Ascending aorta (tissue), 2 donors: Measurements from ENCODE around the gene RINL. TPM values are rescaled to one million over a fixed set of nuclear protein-coding genes. Genes with fewer than 3 reads are reported as not detected.
A peak's percentile ranks its signal among the peaks of the same experiment; 100 is the strongest.

ENCODE experiments used
- DNase-seq, 2 donors: peaks; one replicate each; pipeline ENCODE4 v3.0.0-alpha.2; 2019; ENCODE audit warnings: low spot score in 2 of 2
- H3K27ac ChIP-seq, 2 donors: fragments of 200-600 bp; sonication (generic); one replicate each; pipeline ENCODE4 v1.5.1; 2016 to 2017; ENCODE audit warnings: mild to moderate bottlenecking in 1 of 2
- H3K27me3 ChIP-seq: fragments of 200-600 bp; sonication (generic); one replicate; pipeline ENCODE4 v1.5.1; 2017
- H3K36me3 ChIP-seq, 2 donors: fragments of 200-600 bp; sonication (generic); one replicate each; pipeline ENCODE4 v1.5.1; 2016
- H3K4me1 ChIP-seq, 2 donors: fragments of 200-600 bp; sonication (generic); one replicate each; pipeline ENCODE4 v1.5.1; 2016 to 2017; ENCODE audit warnings: mild to moderate bottlenecking in 1 of 2
- H3K4me3 ChIP-seq, 2 donors: fragments of 200-600 bp; sonication (generic); one replicate each; pipeline ENCODE4 v1.5.1; 2016 to 2017; ENCODE audit warnings: mild to moderate bottlenecking in 1 of 2
- H3K9me3 ChIP-seq, 2 donors: fragments of 200-600 bp; sonication (generic); one replicate each; pipeline ENCODE4 v1.5.1; 2016
- intact Hi-C: fragments of 100-400 bp; cut with DNase I; formaldehyde crosslinking; loops from one replicate; pipeline ENCODE4 v1.15.1; 2023
- total RNA-seq: library from RNA; depleted of rRNA; stranded (reverse); fragments of >200 nt; gene quantifications from one replicate; pipeline ENCODE4 v1.1.0, GENCODE V29; 2016
- TF ChIP-seq, protein P1 (sequence below), 3 experiments: fragments of 200-600 bp in 2 of 3; fragments of 450-650 bp in 1 of 3; sonication (generic) in 2 of 3; IDR thresholded peaks; one replicate each; pipeline ENCODE4 v1.5.1; 2016 to 2019; ENCODE audit warnings: antibody characterized with exemption in 3 of 3, mild to moderate bottlenecking in 1 of 3, moderate library complexity in 1 of 3

The RINL gene
- total RNA-seq, 1 donor from 2014 or later = 7.0 TPM

DNA sequence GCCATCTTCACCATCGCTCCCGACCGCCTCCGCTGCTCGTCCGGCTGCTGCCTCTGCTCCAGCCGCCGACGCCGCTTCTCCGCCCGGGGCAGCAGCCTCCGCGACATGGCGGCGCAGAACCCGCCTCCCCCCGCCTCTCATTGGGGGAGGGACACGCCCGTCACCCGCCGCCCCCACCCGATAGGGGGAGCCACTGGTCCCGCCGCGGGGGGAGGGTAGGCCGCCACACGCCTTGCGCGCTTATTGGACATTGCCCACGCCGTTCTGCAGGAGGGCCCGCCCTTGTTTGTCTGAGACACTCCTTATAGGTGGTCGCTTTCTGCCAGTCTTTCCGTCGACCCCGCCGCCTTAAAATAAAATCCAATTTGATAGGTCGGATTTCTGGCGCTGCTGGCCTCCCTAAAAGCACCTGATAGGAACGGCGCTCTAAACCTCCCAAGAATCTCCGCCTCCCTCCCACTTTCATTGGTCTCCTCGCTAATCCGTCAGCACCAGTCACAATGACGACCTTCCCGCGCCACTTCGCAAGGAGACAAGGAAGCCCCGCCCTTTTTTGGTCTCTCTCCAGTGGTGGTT lies 28.1 kb downstream of the RINL start, which contains the start of gene HNRNPL:
Gene HNRNPL (minus strand): TSS at position 127 of the 576 bp plus-strand sequence. CDS start 20 bp downstream, at position 107.
- Histone ChIP-seq H3K9me3 (no peaks in the 10 kb centered on the region), H3K4me1 (peaks cover 16 to 41% of the 10 kb centered on the region in 2 donors), H3K27ac (peak within 1 kb of the TSS; percentile 98 to 100), H3K27me3 (no peaks in the 10 kb centered on the region), H3K36me3 (peaks cover 26 to 27% of the 10 kb centered on the region in 2 donors), H3K4me3 (peak within 1 kb of the TSS; percentile 81 to 98)
- DNase-seq = peak in 1 of 2 donors; percentile 100
- TF ChIP-seq, protein P1, sequence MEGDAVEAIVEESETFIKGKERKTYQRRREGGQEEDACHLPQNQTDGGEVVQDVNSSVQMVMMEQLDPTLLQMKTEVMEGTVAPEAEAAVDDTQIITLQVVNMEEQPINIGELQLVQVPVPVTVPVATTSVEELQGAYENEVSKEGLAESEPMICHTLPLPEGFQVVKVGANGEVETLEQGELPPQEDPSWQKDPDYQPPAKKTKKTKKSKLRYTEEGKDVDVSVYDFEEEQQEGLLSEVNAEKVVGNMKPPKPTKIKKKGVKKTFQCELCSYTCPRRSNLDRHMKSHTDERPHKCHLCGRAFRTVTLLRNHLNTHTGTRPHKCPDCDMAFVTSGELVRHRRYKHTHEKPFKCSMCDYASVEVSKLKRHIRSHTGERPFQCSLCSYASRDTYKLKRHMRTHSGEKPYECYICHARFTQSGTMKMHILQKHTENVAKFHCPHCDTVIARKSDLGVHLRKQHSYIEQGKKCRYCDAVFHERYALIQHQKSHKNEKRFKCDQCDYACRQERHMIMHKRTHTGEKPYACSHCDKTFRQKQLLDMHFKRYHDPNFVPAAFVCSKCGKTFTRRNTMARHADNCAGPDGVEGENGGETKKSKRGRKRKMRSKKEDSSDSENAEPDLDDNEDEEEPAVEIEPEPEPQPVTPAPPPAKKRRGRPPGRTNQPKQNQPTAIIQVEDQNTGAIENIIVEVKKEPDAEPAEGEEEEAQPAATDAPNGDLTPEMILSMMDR (IDR thresholded peaks at IDR 0.05) = peak; percentile 2 to 34 (median 31)
- intact Hi-C loops = loop anchor here (1.0 to 5.0 kb wide), 12 partner anchors 19 to 553 kb away; partner anchors contain the start of genes ACTN4, ECH1, EIF3K and FAM98C

GRCh38 chr19:38849147-38849859 lies 28.8 kb downstream of the RINL start:
- intact Hi-C loops = loop anchor here (1.0 to 5.0 kb wide), 2 partner anchors 81 to 117 kb away; partner anchors contain the start of genes MRPS12 and SARS2
- peak overlapping the region; percentile 98 to 100 for H3K27ac ChIP-seq
- peak overlapping the region; percentile 81 to 98 for H3K4me3 ChIP-seq
- no peaks in the 10 kb centered on the region for H3K9me3 ChIP-seq
- TF ChIP-seq, protein P1 (IDR thresholded peaks at IDR 0.05) = peak in 1 of 3 experiments; percentile 25
- peak; percentile 82 to 97 for DNase-seq
- peaks cover 16 to 41% of the 10 kb centered on the region in 2 donors for H3K4me1 ChIP-seq
- peaks cover 32 to 34% of the 10 kb centered on the region in 2 donors for H3K36me3 ChIP-seq
- H3K27me3 ChIP-seq = no peaks in the 10 kb centered on the region

- H3K9me3 ChIP-seq = no peaks in the 10 kb centered on the region
- no peaks in the 10 kb centered on the region for H3K27me3 ChIP-seq
- H3K4me3 ChIP-seq = peak overlapping the region; percentile 81 to 98
- H3K27ac ChIP-seq = peak overlapping the region; percentile 98 to 100
- DNase-seq = no peak
- peaks cover 16 to 46% of the 10 kb centered on the region in 2 donors for H3K4me1 ChIP-seq
- TF ChIP-seq, protein P1 (IDR thresholded peaks at IDR 0.05) = no peak
- intact Hi-C loops = loop anchor here (1.0 to 5.0 kb wide), 2 partner anchors 82 to 116 kb away; partner anchors contain the start of genes MRPS12 and SARS2
- H3K36me3 ChIP-seq = peaks cover 40 to 42% of the 10 kb centered on the region in 2 donors
These were observed 29.6 kb downstream of the RINL start for GRCh38 chr19:38848299-38849146.

DNA sequence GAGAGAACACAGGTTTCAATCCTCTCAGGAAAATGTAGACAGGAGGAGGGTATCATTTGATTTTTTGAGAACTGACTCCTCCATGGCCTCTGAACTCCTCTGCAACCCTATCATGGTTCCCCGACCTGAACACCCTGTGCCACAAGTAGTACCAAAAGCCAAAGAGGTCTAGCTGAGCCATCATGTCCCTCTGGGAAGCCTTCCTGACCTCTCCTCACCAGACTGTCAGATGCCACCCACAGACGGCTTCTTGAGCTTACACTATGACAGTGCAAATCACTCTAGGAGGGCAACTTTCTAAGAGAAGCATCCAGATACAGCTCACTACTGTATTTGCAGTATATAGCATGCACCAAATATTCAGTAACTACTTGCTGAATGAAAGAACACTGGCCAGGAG lies 32.0 kb downstream of the RINL start:
- intact Hi-C loops = loop anchor here (5.0 kb wide), 1 partner anchor 114 kb away; no protein-coding TSS in a partner anchor
- peaks cover 12 to 39% of the 10 kb centered on the region in 2 donors for H3K4me1 ChIP-seq

More for the DNA sequence above, 32.0 kb downstream of the RINL start:
- TF ChIP-seq, protein P1 (IDR thresholded peaks at IDR 0.05) = no peak
- H3K9me3 ChIP-seq = no peaks in the 10 kb centered on the region
- no peak overlapping the region for H3K27ac ChIP-seq
- peaks cover 64 to 66% of the 10 kb centered on the region in 2 donors for H3K36me3 ChIP-seq
- no peaks in the 10 kb centered on the region for H3K27me3 ChIP-seq
- DNase-seq = no peak
- no peak overlapping the region for H3K4me3 ChIP-seq
